ENCODE data around the gene ATXN1.

ATXN1 gene

DNA sequence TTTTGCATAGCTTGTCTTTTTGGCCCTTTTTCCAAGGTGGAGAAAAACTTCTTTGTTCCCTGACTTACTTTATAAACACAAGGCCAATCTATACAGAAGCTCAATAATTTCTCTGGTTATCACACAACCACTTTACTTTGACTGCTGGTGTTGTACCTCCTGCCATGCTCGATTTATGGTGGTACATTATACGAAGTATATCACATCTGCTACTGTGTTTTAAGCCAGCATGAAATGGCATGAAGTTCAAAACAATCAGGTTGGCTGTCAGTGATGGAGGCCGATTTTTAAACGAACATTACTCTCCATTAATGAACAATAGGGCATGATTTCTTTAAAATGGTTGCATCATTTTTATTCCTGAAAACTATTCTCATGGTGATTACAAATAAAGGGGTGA, 21.0 kb upstream of the ATXN1 start:
- no peak for DNase-seq (ENCODE audit: low read depth)
- no peak overlapping the region for H3K4me3 ChIP-seq (ENCODE audit: low read length)
- TF ChIP-seq, protein P1, sequence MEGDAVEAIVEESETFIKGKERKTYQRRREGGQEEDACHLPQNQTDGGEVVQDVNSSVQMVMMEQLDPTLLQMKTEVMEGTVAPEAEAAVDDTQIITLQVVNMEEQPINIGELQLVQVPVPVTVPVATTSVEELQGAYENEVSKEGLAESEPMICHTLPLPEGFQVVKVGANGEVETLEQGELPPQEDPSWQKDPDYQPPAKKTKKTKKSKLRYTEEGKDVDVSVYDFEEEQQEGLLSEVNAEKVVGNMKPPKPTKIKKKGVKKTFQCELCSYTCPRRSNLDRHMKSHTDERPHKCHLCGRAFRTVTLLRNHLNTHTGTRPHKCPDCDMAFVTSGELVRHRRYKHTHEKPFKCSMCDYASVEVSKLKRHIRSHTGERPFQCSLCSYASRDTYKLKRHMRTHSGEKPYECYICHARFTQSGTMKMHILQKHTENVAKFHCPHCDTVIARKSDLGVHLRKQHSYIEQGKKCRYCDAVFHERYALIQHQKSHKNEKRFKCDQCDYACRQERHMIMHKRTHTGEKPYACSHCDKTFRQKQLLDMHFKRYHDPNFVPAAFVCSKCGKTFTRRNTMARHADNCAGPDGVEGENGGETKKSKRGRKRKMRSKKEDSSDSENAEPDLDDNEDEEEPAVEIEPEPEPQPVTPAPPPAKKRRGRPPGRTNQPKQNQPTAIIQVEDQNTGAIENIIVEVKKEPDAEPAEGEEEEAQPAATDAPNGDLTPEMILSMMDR (conservative IDR thresholded peaks at IDR 0.05; ENCODE audit: low read depth, low read length), result no peak

DNA sequence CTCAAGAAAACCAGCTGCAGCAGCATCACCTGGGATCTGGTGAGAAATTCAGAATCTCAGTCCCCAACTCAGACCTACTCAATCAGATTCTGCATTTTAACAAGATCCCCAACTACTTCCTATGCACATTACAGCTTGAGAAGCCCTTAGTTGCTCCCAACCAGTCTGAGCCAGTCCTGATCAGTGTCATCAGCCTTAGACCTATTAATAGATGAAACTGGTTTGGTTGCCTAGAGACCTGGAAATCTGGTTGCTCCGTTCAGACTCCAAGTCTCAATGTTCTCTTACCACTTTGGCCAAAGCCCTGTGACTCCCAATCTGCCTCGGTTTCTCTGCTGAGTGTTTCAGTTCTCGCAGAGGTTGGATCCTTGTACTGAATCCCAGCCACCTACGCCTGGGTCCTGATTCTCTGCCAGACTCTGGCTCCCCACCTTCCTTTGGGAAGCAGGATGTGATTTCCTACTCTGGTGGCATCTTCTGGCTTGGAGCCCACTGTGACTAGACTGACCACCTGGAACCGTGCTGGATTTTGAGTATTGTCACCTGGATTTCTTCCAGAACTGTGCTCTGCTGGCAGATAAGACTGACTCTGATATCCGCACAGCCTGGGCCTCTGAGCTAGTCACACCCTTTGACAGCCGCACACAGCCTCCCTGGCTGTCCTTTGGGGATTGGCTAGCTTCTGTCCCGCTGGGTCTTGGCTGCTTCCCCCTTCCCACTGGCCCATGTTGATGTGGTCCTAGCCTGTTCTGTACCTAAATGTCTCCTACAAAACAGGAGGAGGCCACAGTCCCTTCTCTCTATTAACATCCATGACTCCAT, 20.3 kb upstream of the ATXN1 start:
- TF ChIP-seq, protein P1 (conservative IDR thresholded peaks at IDR 0.05; ENCODE audit: low read depth, low read length), result no peak
- no peak for DNase-seq (ENCODE audit: low read depth)
- no peak overlapping the region for H3K4me3 ChIP-seq (ENCODE audit: low read length)

DNA sequence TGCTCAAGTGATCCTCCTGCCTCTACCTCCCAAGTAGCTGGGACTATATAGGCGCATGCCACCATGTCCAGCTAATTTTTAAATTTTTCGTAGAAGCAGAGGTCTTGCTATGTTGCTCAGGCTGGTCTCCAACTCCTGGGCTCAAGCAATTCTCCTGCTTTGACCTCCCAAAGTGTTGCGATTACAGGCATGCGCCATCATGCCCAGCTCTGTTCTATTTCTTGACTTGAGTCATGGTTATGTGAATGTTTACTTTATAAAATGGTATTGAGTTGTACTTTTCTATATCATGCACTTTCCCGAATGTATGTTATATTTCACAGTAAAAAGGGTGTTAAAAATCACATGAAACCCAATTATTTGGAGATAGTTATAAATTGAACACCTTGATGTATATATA, 17.3 kb upstream of the ATXN1 start:
- no peak overlapping the region for H3K4me3 ChIP-seq (ENCODE audit: low read length)

DNA sequence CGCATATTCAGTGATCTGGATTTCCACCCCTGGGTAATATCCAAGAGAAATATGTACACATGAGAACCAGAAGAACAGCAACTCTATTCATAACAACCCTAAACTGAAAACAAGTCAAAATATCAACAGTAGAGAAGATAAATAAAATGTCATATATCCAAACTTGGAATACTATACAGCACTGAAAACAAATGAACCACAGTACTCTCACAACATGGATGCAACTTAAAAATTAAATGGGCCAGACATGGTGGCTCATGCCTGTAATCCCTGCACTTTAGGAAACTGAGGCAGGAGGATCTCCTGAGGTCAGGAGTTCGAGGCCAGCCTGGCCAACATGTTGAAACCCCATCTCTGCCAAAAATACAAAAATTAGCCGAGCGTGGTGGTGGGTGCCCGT, 16.5 kb upstream of the ATXN1 start:
- no peak overlapping the region for H3K4me3 ChIP-seq (ENCODE audit: low read length)
- DNase-seq (ENCODE audit: low read depth), result no peak
- TF ChIP-seq, protein P1 (conservative IDR thresholded peaks at IDR 0.05; ENCODE audit: low read depth, low read length), result no peak

More for the DNA sequence above, 17.3 kb upstream of the ATXN1 start:
- DNase-seq (ENCODE audit: low read depth), result no peak
- TF ChIP-seq, protein P1 (conservative IDR thresholded peaks at IDR 0.05; ENCODE audit: low read depth, low read length), result no peak

DNA sequence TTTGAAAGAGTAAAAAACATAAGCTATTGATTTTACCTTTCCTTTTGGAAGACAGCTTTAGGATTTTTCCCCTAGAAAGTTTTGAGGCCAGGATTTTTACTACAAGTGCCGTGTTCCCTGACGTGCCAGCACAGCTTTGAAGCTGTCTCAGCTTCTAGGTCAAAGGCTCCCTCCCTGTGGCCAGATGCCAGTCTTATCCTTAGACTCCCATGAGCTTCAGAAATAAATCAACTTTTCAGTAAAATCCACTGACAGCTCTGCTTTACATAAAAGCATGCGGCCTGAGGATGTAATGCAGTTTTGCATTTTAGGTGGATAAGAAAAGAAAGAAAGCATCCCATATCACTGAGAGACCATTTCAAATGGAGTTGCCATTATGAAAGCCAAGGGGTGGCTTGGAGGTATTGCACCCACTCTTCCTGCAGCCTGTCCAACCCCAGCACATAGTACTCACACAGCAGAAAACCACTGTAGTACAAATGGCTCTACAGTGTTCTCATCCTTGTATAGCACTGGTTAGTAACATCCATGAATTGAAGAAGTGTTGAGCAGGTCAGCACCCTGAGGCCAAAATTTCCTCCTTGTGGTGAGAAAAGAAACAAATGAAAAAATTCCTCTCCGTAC, 15.2 kb upstream of the ATXN1 start:
- no peak overlapping the region for H3K4me3 ChIP-seq (ENCODE audit: low read length)
- TF ChIP-seq, protein P1 (conservative IDR thresholded peaks at IDR 0.05; ENCODE audit: low read depth, low read length), result peak; percentile 28
- DNase-seq (ENCODE audit: low read depth), result no peak

DNA sequence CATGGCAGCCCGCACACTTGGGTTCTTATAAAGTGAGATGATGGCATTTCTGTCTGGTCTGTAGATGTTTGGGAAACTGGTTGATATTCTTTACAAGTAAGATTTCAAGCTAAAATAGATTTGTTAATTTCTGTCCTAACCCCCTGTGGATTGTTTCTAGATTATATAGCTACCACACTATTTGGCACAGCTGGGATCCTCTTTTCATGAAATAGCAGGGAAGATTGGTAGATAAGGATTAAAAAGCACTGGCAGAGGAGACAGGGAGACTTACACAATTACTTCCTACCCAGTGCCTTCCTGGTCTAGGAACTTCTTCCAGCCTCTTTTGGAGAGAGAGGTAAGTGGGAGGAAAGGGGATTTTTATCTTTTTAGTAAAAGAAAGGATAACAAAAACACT, 13.2 kb upstream of the ATXN1 start:
- TF ChIP-seq, protein P1 (conservative IDR thresholded peaks at IDR 0.05; ENCODE audit: low read depth, low read length), result no peak
- DNase-seq (ENCODE audit: low read depth), result no peak
- H3K4me3 ChIP-seq (ENCODE audit: low read length), result no peak overlapping the region

- H3K4me3 ChIP-seq (ENCODE audit: low read length), result no peak overlapping the region
- TF ChIP-seq, protein P1 (conservative IDR thresholded peaks at IDR 0.05; ENCODE audit: low read depth, low read length), result no peak
- no peak for DNase-seq (ENCODE audit: low read depth)
Measured at GRCh38 chr6:16773362-16773761, 12.1 kb upstream of the ATXN1 start.
